Type B pancreatic cell (in vitro differentiated cells): ENCODE results near the gene NCKAP1. TPM values are rescaled to one million over a fixed set of nuclear protein-coding genes. Genes with fewer than 3 reads are reported as not detected.
"Not testable (repeated sequence)": the region's sequence is repeated elsewhere in the genome, so short reads cannot be mapped to it uniquely, and the experiment has no call there.

ENCODE experiments used
- DNase-seq: peaks from one replicate; pipeline ENCODE4 v3.0.0; 2021; ENCODE audit warnings: mixed read lengths; ENCODE audit not compliant: unreplicated experiment; ENCODE audit errors: extremely low spot score
- H3K27ac Mint-ChIP-seq: 2 replicates; pipeline ENCODE4 v1.8.0; 2021; ENCODE audit warnings: mild to moderate bottlenecking, mixed read lengths
- H3K27me3 Mint-ChIP-seq: 2 replicates; pipeline ENCODE4 v1.8.0; 2021; ENCODE audit warnings: mixed read lengths
- H3K36me3 Mint-ChIP-seq: 2 replicates; pipeline ENCODE4 v1.8.0; 2021; ENCODE audit warnings: mixed read lengths
- H3K4me1 Mint-ChIP-seq: one replicate; pipeline ENCODE4 v1.8.0; 2021; ENCODE audit warnings: mixed read lengths; ENCODE audit not compliant: unreplicated experiment
- H3K4me3 Mint-ChIP-seq: 2 replicates; pipeline ENCODE4 v1.8.0; 2021; ENCODE audit warnings: mild to moderate bottlenecking, mixed read lengths
- H3K9me3 Mint-ChIP-seq: 2 replicates; pipeline ENCODE4 v1.8.0; 2021; ENCODE audit warnings: mixed read lengths
- CTCF ChIP-seq: fragments of 200-600 bp; sonication (generic); conservative IDR thresholded peaks from 2 replicates; pipeline ENCODE4 v1.5.0; 2021; ENCODE audit warnings: antibody characterized with exemption, mild to moderate bottlenecking
- total RNA-seq: library from RNA; stranded (reverse); gene quantifications from 2 replicates; pipeline ENCODE4 v1.2.1, GENCODE V29; 2021; ENCODE audit warnings: low replicate concordance

Gene NCKAP1
- total RNA-seq, 1 donor from 2014 or later, result 104 TPM

GRCh38 chr2:182982941-182983340 lies 55.3 kb downstream of the NCKAP1 start:
- H3K36me3 Mint-ChIP-seq, result peaks cover 2% of the 10 kb centered on the region
- DNase-seq, result no peak
- H3K4me3 Mint-ChIP-seq, result no peak overlapping the region
- H3K9me3 Mint-ChIP-seq, result no peaks in the 10 kb centered on the region
- no peak overlapping the region for H3K27ac Mint-ChIP-seq
- no peaks in the 10 kb centered on the region for H3K4me1 Mint-ChIP-seq
- no peak for TF ChIP-seq CTCF
- H3K27me3 Mint-ChIP-seq, result no peaks in the 10 kb centered on the region

- not testable (repeated sequence) for H3K4me3 Mint-ChIP-seq, DNase-seq, H3K4me1 Mint-ChIP-seq, H3K9me3 Mint-ChIP-seq, H3K36me3 Mint-ChIP-seq, H3K27ac Mint-ChIP-seq, H3K27me3 Mint-ChIP-seq
Measured at GRCh38 chr2:182981475-182981874, 56.8 kb downstream of the NCKAP1 start.

- H3K9me3 Mint-ChIP-seq, result no peaks in the 10 kb centered on the region
- no peak for TF ChIP-seq CTCF
- no peaks in the 10 kb centered on the region for H3K27me3 Mint-ChIP-seq
- no peak overlapping the region for H3K27ac Mint-ChIP-seq
- no peaks in the 10 kb centered on the region for H3K4me1 Mint-ChIP-seq
- H3K4me3 Mint-ChIP-seq, result no peak overlapping the region
- peaks cover 3% of the 10 kb centered on the region for H3K36me3 Mint-ChIP-seq
- DNase-seq, result no peak
Measured at GRCh38 chr2:182980652-182981051, 57.6 kb downstream of the NCKAP1 start.

- H3K36me3 Mint-ChIP-seq, result peaks cover 3% of the 10 kb centered on the region
- no peak overlapping the region for H3K27ac Mint-ChIP-seq
- no peak for DNase-seq
- H3K4me1 Mint-ChIP-seq, result no peaks in the 10 kb centered on the region
- H3K4me3 Mint-ChIP-seq, result no peak overlapping the region
- no peaks in the 10 kb centered on the region for H3K9me3 Mint-ChIP-seq
- peak; percentile 88 for TF ChIP-seq CTCF
- H3K27me3 Mint-ChIP-seq, result no peaks in the 10 kb centered on the region
Measured at GRCh38 chr2:182980115-182980514, 58.1 kb downstream of the NCKAP1 start.

GRCh38 chr2:182977463-182977862 lies 60.8 kb downstream of the NCKAP1 start:
- Mint-ChIP-seq H3K9me3 (no peaks in the 10 kb centered on the region), H3K4me1 (no peaks in the 10 kb centered on the region), H3K27me3 (no peaks in the 10 kb centered on the region), H3K4me3 (no peak overlapping the region), H3K36me3 (peaks cover 14% of the 10 kb centered on the region), H3K27ac (no peak overlapping the region)
- no peak for TF ChIP-seq CTCF
- DNase-seq, result no peak

GRCh38 chr2:182973441-182974352 lies 64.6 kb downstream of the NCKAP1 start:
- Mint-ChIP-seq H3K9me3 (no peaks in the 10 kb centered on the region), H3K4me3 (no peak overlapping the region), H3K27me3 (no peaks in the 10 kb centered on the region), H3K4me1 (no peaks in the 10 kb centered on the region), H3K36me3 (peaks cover 47% of the 10 kb centered on the region), H3K27ac (no peak overlapping the region)
- no peak for DNase-seq
- no peak for TF ChIP-seq CTCF
